Activated naive CD8-positive, alpha-beta T cell treated with anti-CD3 and anti-CD28 coated beads, Interleukin-2, amount 50 U/mL, for 24 hours (primary cell): ENCODE data around the gene SERPINA10.
"Not testable (repeated sequence)": the region's sequence is repeated elsewhere in the genome, so short reads cannot be mapped to it uniquely, and the experiment has no call there.

Experiments
- ATAC-seq: fragments of 150-1000 bp; cut with Tn5 transposase; one replicate; pipeline ENCODE4 v1.10.0; 2021
- DNase-seq: peaks from one replicate; pipeline ENCODE4 v3.0.0; 2021
- H3K27ac Mint-ChIP-seq: one replicate; pipeline ENCODE4 v1.8.0; 2021; ENCODE audit warnings: mild to moderate bottlenecking, mixed read lengths
- H3K27me3 Mint-ChIP-seq: one replicate; pipeline ENCODE4 v1.8.0; 2021; ENCODE audit warnings: mixed read lengths
- H3K36me3 Mint-ChIP-seq: one replicate; pipeline ENCODE4 v1.8.0; 2021; ENCODE audit warnings: low read depth, mixed read lengths
- H3K4me1 Mint-ChIP-seq: one replicate; pipeline ENCODE4 v1.8.0; 2021; ENCODE audit warnings: mixed read lengths
- H3K4me3 Mint-ChIP-seq: one replicate; pipeline ENCODE4 v1.8.0; 2021; ENCODE audit warnings: mild to moderate bottlenecking, moderate library complexity, mixed read lengths
- H3K9me3 Mint-ChIP-seq: one replicate; pipeline ENCODE4 v1.8.0; 2021; ENCODE audit warnings: mixed read lengths

SERPINA10 gene

GRCh38 chr14:94304243-94304642 is 11.2 kb upstream of the SERPINA10 start:
- H3K9me3 Mint-ChIP-seq, result peaks cover 16% of the 10 kb centered on the region
- no peak overlapping the region for H3K4me3 Mint-ChIP-seq
- no peak for DNase-seq
- no peak overlapping the region for H3K27ac Mint-ChIP-seq
- no peaks in the 10 kb centered on the region for H3K36me3 Mint-ChIP-seq
- peaks cover 8% of the 10 kb centered on the region for H3K27me3 Mint-ChIP-seq
- no peak for ATAC-seq
- no peaks in the 10 kb centered on the region for H3K4me1 Mint-ChIP-seq

DNA sequence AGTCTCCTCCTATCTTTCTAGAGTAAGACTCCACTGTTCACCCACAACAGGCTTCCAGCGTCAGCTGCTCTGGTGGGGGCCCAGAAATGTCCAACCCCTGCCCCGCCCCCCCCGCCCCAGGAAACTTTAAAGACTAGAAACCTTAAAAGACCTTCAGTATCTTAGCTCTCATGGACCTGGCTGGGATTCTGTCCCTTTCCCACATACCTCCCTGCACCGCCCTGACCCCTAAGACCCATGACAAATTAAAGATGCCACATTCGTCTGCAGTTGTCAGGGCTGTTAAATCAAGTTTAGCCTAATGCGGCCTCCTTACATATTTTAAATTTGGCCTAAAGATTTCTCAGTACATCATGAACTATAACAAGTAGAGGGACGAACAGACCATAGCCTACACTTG is 10.0 kb upstream of the SERPINA10 start:
- no peaks in the 10 kb centered on the region for H3K4me1 Mint-ChIP-seq

GRCh38 chr14:94298130-94298529 is 5.1 kb upstream of the SERPINA10 start:
- no peak for DNase-seq
- Mint-ChIP-seq H3K4me1 (no peaks in the 10 kb centered on the region), H3K27ac (no peak overlapping the region), H3K9me3 (peaks cover 7% of the 10 kb centered on the region), H3K27me3 (peaks cover 3% of the 10 kb centered on the region), H3K36me3 (no peaks in the 10 kb centered on the region), H3K4me3 (no peak overlapping the region)
- no peak for ATAC-seq

More for the DNA sequence above, 10.0 kb upstream of the SERPINA10 start:
- H3K27me3 Mint-ChIP-seq, result peaks cover 2% of the 10 kb centered on the region
- no peak overlapping the region for H3K4me3 Mint-ChIP-seq
- no peaks in the 10 kb centered on the region for H3K36me3 Mint-ChIP-seq
- H3K27ac Mint-ChIP-seq, result no peak overlapping the region
- peaks cover 5% of the 10 kb centered on the region for H3K9me3 Mint-ChIP-seq
- DNase-seq (no peak), ATAC-seq (no peak)

DNA sequence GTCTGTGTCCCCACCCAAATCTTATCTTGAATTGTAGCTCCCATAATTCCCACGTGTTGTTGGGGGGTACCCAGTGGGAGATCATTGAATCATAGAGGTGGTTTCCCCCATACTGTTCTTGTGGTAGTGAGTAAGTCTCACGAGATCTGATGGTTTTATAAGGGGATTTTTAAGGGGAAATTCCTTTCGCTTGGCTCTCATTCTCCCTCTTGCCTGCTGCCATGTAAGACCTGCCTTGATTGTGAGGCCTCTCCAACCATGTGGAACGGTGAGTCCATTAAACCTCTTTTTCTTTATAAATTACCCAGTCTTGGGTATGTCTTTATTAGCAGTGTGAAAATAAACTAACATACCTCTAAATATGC is 3.1 kb upstream of the SERPINA10 start:
- not testable (repeated sequence) for H3K27ac Mint-ChIP-seq, H3K4me1 Mint-ChIP-seq, H3K9me3 Mint-ChIP-seq, H3K4me3 Mint-ChIP-seq, H3K36me3 Mint-ChIP-seq, DNase-seq, H3K27me3 Mint-ChIP-seq, ATAC-seq

- no peak overlapping the region for H3K27ac Mint-ChIP-seq
- no peaks in the 10 kb centered on the region for H3K4me1 Mint-ChIP-seq
- ATAC-seq, result no peak
- H3K4me3 Mint-ChIP-seq, result no peak overlapping the region
- no peaks in the 10 kb centered on the region for H3K36me3 Mint-ChIP-seq
- peaks cover 3% of the 10 kb centered on the region for H3K27me3 Mint-ChIP-seq
- peaks cover 7% of the 10 kb centered on the region for H3K9me3 Mint-ChIP-seq
- DNase-seq, result no peak
Measured at GRCh38 chr14:94295360-94296180, 2.5 kb upstream of the SERPINA10 start.

DNA sequence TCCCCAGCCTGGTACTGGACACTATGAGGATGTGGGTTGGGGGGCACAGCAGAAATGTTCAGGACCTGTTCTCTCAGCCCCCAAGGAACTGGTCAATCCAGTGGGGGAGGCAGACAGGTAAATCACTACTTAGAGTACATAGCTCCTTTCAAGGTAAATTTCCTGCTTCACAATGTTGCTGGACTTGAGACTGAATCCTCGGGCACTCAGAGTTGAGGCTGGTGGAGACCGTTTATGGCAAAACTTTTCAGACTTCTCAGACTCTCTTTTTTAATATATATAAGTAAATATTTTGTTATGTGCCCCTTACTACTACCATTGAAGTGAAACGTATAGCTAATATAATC is 483 bp upstream of the SERPINA10 start:
- DNase-seq (no peak), ATAC-seq (no peak)
- peaks cover 7% of the 10 kb centered on the region for H3K9me3 Mint-ChIP-seq
- H3K27ac Mint-ChIP-seq, result no peak overlapping the region
- H3K27me3 Mint-ChIP-seq, result peaks cover 3% of the 10 kb centered on the region
- no peak overlapping the region for H3K4me3 Mint-ChIP-seq
- H3K36me3 Mint-ChIP-seq, result no peaks in the 10 kb centered on the region
- H3K4me1 Mint-ChIP-seq, result no peaks in the 10 kb centered on the region

- H3K27ac Mint-ChIP-seq, result no peak overlapping the region
- H3K36me3 Mint-ChIP-seq, result no peaks in the 10 kb centered on the region
- no peak overlapping the region for H3K4me3 Mint-ChIP-seq
- no peak for ATAC-seq
- H3K27me3 Mint-ChIP-seq, result peaks cover 3% of the 10 kb centered on the region
- peaks cover 7% of the 10 kb centered on the region for H3K9me3 Mint-ChIP-seq
- no peaks in the 10 kb centered on the region for H3K4me1 Mint-ChIP-seq
- no peak for DNase-seq
Measured at GRCh38 chr14:94292526-94292871, 569 bp downstream of the SERPINA10 start.

DNA sequence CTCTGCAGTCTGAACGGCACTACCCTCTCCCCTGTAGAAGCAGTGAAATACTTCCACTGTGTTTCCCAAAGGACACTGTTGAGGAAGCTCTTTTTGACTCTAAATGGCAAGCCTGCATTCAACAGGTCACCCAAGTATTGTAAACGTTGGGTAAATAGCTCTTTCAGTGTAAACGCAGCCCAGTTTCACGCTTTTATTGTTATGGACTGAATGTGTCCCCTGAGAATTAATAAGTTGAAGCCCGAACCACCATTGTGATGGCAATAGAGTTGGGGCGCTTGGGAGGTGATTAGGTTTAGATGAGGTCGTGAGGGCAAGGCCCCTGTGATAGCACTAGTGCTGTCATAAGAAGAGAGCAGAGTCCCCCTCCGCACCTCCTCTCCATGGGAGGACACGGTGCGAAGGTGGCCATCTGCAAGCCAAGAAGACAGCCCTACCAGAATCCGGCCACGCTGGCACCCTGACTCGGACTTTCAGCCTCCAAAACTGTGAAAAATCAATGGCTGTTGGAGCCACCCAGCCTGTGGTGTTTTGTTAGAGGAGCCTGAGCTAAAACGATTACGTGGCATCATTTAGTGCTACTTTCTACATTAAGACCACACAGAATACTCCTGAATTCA is 1.1 kb downstream of the SERPINA10 start:
- DNase-seq, result no peak
- no peak for ATAC-seq
- no peak overlapping the region for H3K4me3 Mint-ChIP-seq
- no peaks in the 10 kb centered on the region for H3K27me3 Mint-ChIP-seq
- H3K27ac Mint-ChIP-seq, result no peak overlapping the region
- H3K9me3 Mint-ChIP-seq, result peaks cover 7% of the 10 kb centered on the region
- no peaks in the 10 kb centered on the region for H3K4me1 Mint-ChIP-seq
- H3K36me3 Mint-ChIP-seq, result no peaks in the 10 kb centered on the region

DNA sequence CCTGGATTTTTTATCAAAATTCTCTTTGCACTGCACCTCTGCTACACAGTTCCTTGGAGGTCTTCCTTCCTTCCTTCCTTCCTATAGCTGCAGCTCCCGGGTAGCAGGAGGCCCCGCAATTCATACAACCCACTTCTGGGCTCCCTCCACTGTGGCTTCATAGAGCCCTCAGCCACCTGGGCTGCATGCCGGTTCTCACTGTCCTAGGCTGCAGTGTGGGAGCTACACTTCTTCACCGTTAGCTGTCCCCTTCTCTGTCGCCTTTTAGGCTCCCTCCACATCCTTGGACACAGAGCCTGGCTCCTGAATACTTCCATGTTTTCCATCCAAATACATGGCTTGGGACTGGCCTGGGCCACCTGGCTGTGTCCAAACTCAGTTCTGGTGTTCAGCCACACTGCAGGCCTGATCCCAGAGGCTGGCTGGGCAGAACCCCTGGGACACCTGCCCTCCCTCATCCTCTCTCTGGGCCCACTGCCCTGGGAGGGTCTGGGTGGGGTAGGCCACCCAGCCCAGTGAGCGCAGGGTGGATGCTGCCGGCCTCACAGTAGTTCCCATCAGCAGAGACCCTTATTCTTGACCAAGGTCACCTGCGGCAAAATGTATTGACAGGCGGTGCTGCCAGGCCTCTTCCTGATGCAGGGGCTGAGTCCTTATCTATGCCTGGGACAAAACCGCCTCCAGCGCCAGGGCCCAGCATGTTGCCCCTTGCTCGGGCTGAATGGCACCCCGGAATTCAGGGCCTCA is 1.7 kb downstream of the SERPINA10 start:
- Mint-ChIP-seq H3K27ac (no peak overlapping the region), H3K4me1 (no peaks in the 10 kb centered on the region), H3K4me3 (no peak overlapping the region), H3K36me3 (no peaks in the 10 kb centered on the region), H3K9me3 (peaks cover 2% of the 10 kb centered on the region), H3K27me3 (no peaks in the 10 kb centered on the region)
- DNase-seq (no peak), ATAC-seq (no peak)

DNA sequence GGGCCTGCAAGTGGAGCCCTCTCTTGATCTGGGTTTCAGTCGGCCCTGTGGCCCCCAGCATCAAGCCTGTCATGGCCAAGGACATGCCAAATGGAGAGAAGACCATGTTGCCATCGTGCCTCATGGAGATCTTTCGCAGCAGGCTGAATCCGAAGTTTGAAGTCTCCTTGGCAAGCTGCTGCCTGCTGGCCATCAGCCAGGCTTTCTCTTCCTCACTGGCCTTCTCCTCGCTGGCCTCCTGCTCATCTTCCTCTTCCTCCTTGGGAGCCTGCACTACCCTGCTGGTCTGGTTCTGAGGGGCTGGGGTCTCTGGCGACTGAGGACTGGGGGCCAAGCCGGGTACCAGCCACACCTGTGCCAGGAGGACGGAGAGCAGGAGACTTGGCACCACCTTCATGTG is 2.9 kb downstream of the SERPINA10 start:
- Mint-ChIP-seq H3K4me1 (no peaks in the 10 kb centered on the region), H3K36me3 (no peaks in the 10 kb centered on the region), H3K9me3 (no peaks in the 10 kb centered on the region), H3K4me3 (no peak overlapping the region), H3K27ac (no peak overlapping the region), H3K27me3 (no peaks in the 10 kb centered on the region)
- DNase-seq, result no peak
- no peak for ATAC-seq

GRCh38 chr14:94288610-94289465 is 4.2 kb downstream of the SERPINA10 start:
- no peaks in the 10 kb centered on the region for H3K4me1 Mint-ChIP-seq
- no peak overlapping the region for H3K4me3 Mint-ChIP-seq
- no peaks in the 10 kb centered on the region for H3K9me3 Mint-ChIP-seq
- no peaks in the 10 kb centered on the region for H3K27me3 Mint-ChIP-seq
- no peak overlapping the region for H3K27ac Mint-ChIP-seq
- no peaks in the 10 kb centered on the region for H3K36me3 Mint-ChIP-seq
- DNase-seq (no peak), ATAC-seq (no peak)

DNA sequence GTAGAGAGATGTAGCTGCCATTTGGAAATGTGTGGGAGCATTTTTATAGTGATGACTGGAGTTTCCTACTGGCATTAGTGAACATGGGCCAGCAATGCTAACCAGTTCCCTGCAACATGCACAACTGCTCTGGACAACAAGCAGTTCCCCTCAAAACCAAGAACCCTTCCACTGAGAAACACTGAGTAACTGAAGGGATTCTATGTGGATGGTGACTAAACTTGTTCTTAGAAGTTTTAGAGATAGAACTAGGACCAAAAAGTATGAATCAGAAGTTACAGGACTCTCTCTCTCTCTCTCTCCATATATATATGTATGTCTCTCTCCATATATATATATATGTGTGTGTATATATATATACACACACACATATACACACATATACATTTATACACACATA is 7.9 kb downstream of the SERPINA10 start:
- Mint-ChIP-seq H3K4me3 (no peak overlapping the region), H3K27ac (no peak overlapping the region), H3K36me3 (no peaks in the 10 kb centered on the region), H3K9me3 (no peaks in the 10 kb centered on the region), H3K4me1 (no peaks in the 10 kb centered on the region), H3K27me3 (peaks cover 3% of the 10 kb centered on the region)
- no peak for ATAC-seq
- no peak for DNase-seq

GRCh38 chr14:94284221-94284620 is 8.8 kb downstream of the SERPINA10 start:
- Mint-ChIP-seq H3K36me3 (no peaks in the 10 kb centered on the region), H3K9me3 (no peaks in the 10 kb centered on the region), H3K4me1 (no peaks in the 10 kb centered on the region), H3K4me3 (no peak overlapping the region), H3K27me3 (peaks cover 3% of the 10 kb centered on the region), H3K27ac (no peak overlapping the region)
- ATAC-seq (no peak), DNase-seq (no peak)

GRCh38 chr14:94282991-94283723 is 9.9 kb downstream of the SERPINA10 start:
- DNase-seq (no peak), ATAC-seq (no peak)
- H3K36me3 Mint-ChIP-seq, result no peaks in the 10 kb centered on the region
- H3K27ac Mint-ChIP-seq, result no peak overlapping the region
- H3K9me3 Mint-ChIP-seq, result no peaks in the 10 kb centered on the region
- peaks cover 3% of the 10 kb centered on the region for H3K27me3 Mint-ChIP-seq
- no peak overlapping the region for H3K4me3 Mint-ChIP-seq
- H3K4me1 Mint-ChIP-seq, result no peaks in the 10 kb centered on the region
